D721Med (cell line): ENCODE data around the gene BCL2.

ENCODE experiments used
- DNase-seq: peaks from one replicate; pipeline ENCODE4 v3.0.0; 2011; ENCODE audit warnings: low spot score; ENCODE audit not compliant: insufficient read length
- FAIRE-seq: peaks from 2 replicates; lab custom pipeline; 2011; peaks lifted over from hg19 to GRCh38; lab: Jason Lieb, UNC
- TF ChIP-seq, protein P1 (sequence below): IDR thresholded peaks from 2 replicates; pipeline ENCODE4 v1.5.1; 2012; ENCODE audit warnings: mild to moderate bottlenecking, control low read depth; ENCODE audit not compliant: insufficient read depth; ENCODE audit errors: missing control alignments

Gene BCL2

GRCh38 chr18:63186520-63187222 is 132.9 kb downstream of the BCL2 start:
- FAIRE-seq = peak; percentile 98
- no peak for DNase-seq
- TF ChIP-seq, protein P1, sequence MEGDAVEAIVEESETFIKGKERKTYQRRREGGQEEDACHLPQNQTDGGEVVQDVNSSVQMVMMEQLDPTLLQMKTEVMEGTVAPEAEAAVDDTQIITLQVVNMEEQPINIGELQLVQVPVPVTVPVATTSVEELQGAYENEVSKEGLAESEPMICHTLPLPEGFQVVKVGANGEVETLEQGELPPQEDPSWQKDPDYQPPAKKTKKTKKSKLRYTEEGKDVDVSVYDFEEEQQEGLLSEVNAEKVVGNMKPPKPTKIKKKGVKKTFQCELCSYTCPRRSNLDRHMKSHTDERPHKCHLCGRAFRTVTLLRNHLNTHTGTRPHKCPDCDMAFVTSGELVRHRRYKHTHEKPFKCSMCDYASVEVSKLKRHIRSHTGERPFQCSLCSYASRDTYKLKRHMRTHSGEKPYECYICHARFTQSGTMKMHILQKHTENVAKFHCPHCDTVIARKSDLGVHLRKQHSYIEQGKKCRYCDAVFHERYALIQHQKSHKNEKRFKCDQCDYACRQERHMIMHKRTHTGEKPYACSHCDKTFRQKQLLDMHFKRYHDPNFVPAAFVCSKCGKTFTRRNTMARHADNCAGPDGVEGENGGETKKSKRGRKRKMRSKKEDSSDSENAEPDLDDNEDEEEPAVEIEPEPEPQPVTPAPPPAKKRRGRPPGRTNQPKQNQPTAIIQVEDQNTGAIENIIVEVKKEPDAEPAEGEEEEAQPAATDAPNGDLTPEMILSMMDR = no peak

DNA sequence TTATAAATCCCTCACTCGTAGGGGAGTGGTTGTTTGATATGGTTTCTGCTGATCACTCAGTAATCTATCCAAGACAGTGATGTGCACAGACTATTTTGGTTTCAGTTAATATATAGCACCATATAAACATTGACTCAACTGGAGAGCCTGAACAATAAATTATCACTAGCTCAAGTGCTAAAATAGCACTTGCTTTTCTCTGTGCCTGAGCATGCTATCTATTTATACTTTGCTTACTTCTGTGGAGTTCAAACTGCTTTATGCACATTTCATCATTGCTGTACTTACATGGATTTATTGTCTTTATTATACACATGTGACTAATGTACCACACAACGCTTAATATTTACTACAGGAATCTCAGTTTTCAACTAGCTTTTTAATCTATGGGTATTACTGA is 133.6 kb downstream of the BCL2 start:
- TF ChIP-seq, protein P1 = no peak
- no peak for DNase-seq
- FAIRE-seq = no peak

GRCh38 chr18:63183952-63184770 is 135.4 kb downstream of the BCL2 start:
- no peak for FAIRE-seq
- DNase-seq = no peak
- TF ChIP-seq, protein P1 = no peak

GRCh38 chr18:63183378-63183777 is 136.2 kb downstream of the BCL2 start:
- FAIRE-seq (peak; percentile 61), DNase-seq (no peak)
- TF ChIP-seq, protein P1 = no peak

DNA sequence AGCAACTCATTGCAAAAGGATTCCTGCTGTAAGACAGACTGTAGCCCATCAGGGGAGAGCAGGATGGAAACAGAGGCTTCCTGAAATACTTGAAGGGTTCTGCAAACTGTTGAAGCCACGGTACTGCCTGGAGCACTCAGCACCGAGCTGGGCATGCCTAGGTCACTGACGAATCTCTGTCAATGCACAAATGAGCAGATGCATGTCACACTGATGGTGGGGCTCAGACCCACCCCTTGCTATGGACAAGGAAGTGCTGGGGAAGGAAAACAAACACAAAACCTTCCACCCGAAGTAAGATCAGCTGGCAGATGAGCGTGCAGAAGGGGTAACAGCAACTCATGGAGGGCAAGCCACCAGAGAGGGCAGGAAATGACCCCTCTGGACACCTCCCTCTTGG is 136.7 kb downstream of the BCL2 start:
- no peak for DNase-seq
- TF ChIP-seq, protein P1 = no peak
- peak; percentile 29 for FAIRE-seq

GRCh38 chr18:63182310-63182772 is 137.2 kb downstream of the BCL2 start:
- TF ChIP-seq, protein P1 = no peak
- DNase-seq = no peak
- no peak for FAIRE-seq
